Psoas muscle (tissue), 8 donors: ENCODE data around the gene HMCN2. TPM values are rescaled to one million over a fixed set of nuclear protein-coding genes. Genes with fewer than 3 reads are reported as not detected.

Experiments
- ATAC-seq, 4 donors: fragments of 200-7000 bp; cut with Tn5 transposase; one replicate each; pipeline ENCODE4 v1.9.1; 2020; ENCODE audit warnings: moderate library complexity in 3 of 4, mild to moderate bottlenecking in 2 of 4
- DNase-seq, 2 donors: peaks; one replicate each; pipeline ENCODE4 v3.0.0-alpha.2; 2020
- H3K27ac ChIP-seq: fragments of 200-600 bp; one replicate; pipeline ENCODE4 v1.8.0; 2022
- H3K27me3 ChIP-seq, 3 donors: fragments of 200-600 bp in 1 of 3; one replicate each; pipeline versions ENCODE4 v1.6.1 to v1.8.0; 2013 to 2022; ENCODE audit warnings: low read length in 2 of 3, mild to moderate bottlenecking in 2 of 3, moderate library complexity in 1 of 3; ENCODE audit not compliant: insufficient read depth in 3 of 3
- H3K36me3 ChIP-seq, 2 donors: fragments of 200-600 bp in 1 of 2; one replicate each; pipeline versions ENCODE4 v1.6.1 to v1.8.0; 2013 to 2022; ENCODE audit warnings: low read depth in 1 of 2, mild to moderate bottlenecking in 1 of 2, moderate library complexity in 1 of 2; ENCODE audit not compliant: insufficient read depth in 1 of 2
- H3K4me1 ChIP-seq: fragments of 200-600 bp; one replicate; pipeline ENCODE4 v1.8.0; 2022
- H3K4me3 ChIP-seq: fragments of 200-600 bp; one replicate; pipeline ENCODE4 v1.8.0; 2022; ENCODE audit warnings: mild to moderate bottlenecking
- H3K9me3 ChIP-seq: fragments of 200-600 bp; one replicate; pipeline ENCODE4 v1.8.0; 2022
- CTCF ChIP-seq: fragments of 200-600 bp; IDR thresholded peaks from one replicate; pipeline ENCODE4 v1.8.0; 2022; ENCODE audit warnings: antibody characterized with exemption
- WGBS, 3 donors: extraction: QIAGEN DNeasy Blood & Tissue Kit; methylation state at CpG; one replicate each; pipeline versions ENCODE4 v1.1.6 to v1.1.7; 2013; 5-methylcytosine and 5-hydroxymethylcytosine counted together
- intact Hi-C, 2 donors: fragments of 100-400 bp; cut with DNase I; formaldehyde crosslinking; loops; one replicate each; pipeline versions ENCODE4 v1.11.0 to v1.14.2; 2022
- polyA plus RNA-seq, 3 donors: library from polyadenylated mRNA; stranded (reverse); fragments of 200-250 nt; gene quantifications; one replicate each; pipeline ENCODE4 v1.2.3, GENCODE V29; 2013
- total RNA-seq, 4 donors: library from RNA; stranded (reverse); fragmentation: NEBNext Ultra II Directional in 2 of 4; extraction: Animal tissue kit (Norgen Biotek cat#: 25700) in 2 of 4; gene quantifications; one replicate each; pipeline versions ENCODE4 v1.2.1 to v1.2.4, GENCODE V29; 2021 to 2023
- donor health status: healthy with polysubstance abuse.
- donor health status: DM: no; HTN: no; CAD: no; lungs with moderate emphysema.
- donor health status: Bipolar disorder and iron deficiency.
- donor health status: healthy.
- donor health status: DM: yes; HTN: yes; CAD: no.
- donor health status: DM: no; HTN: no; CAD: no.
- donor health status: DM: no; HTN: no; CAD: no.
- donor health status: DM: yes; HTN: yes; CAD: no.

HMCN2 gene
- total and polyA plus RNA-seq, 7 donors = 3.6 to 13.2 (median 6.7) TPM

- no peaks in the 10 kb centered on the region for H3K4me1 ChIP-seq
- H3K27me3 ChIP-seq = peaks cover 0 to 92% (median 25%) of the 10 kb centered on the region in 3 donors
- no peak overlapping the region for H3K4me3 ChIP-seq
- H3K36me3 ChIP-seq = no peaks in the 10 kb centered on the region
- H3K27ac ChIP-seq = no peak overlapping the region
- intact Hi-C loops = no loop called here
- TF ChIP-seq CTCF = no peak
- 24 to 42% (median 30%) methylated on average over 10 of the region's 10 CpGs for WGBS, 3 donors
- ATAC-seq (no peak), DNase-seq (no peak)
- no peaks in the 10 kb centered on the region for H3K9me3 ChIP-seq
These were observed 57.6 kb downstream of the HMCN2 start for GRCh38 chr9:130323051-130323745.

GRCh38 chr9:130325921-130326320 lies 60.4 kb downstream of the HMCN2 start:
- Histone ChIP-seq H3K36me3 (no peaks in the 10 kb centered on the region), H3K27me3 (peaks cover 0 to 85% (median 20%) of the 10 kb centered on the region in 3 donors), H3K27ac (no peak overlapping the region), H3K4me3 (no peak overlapping the region), H3K9me3 (no peaks in the 10 kb centered on the region), H3K4me1 (no peaks in the 10 kb centered on the region)
- 78 to 89% (median 88%) methylated on average over 7 of the region's 7 CpGs for WGBS, 3 donors
- intact Hi-C loops = no loop called here
- DNase-seq (no peak), ATAC-seq (no peak)
- no peak for TF ChIP-seq CTCF

- ATAC-seq (no peak), DNase-seq (no peak)
- 62 to 77% (median 65%) methylated on average over 13 to 15 of the region's 15 CpGs for WGBS, 3 donors
- no peak for TF ChIP-seq CTCF
- no peaks in the 10 kb centered on the region for H3K9me3 ChIP-seq
- peak overlapping the region; percentile 50 for H3K27ac ChIP-seq
- H3K4me1 ChIP-seq = no peaks in the 10 kb centered on the region
- no peaks in the 10 kb centered on the region for H3K36me3 ChIP-seq
- peaks cover 0 to 80% (median 26%) of the 10 kb centered on the region in 3 donors for H3K27me3 ChIP-seq
- H3K4me3 ChIP-seq = no peak overlapping the region
- intact Hi-C loops = no loop called here
These were observed 61.7 kb downstream of the HMCN2 start for GRCh38 chr9:130327070-130327780.

- no peaks in the 10 kb centered on the region for H3K4me1 ChIP-seq
- no peaks in the 10 kb centered on the region for H3K36me3 ChIP-seq
- peak overlapping the region; percentile 50 for H3K27ac ChIP-seq
- H3K27me3 ChIP-seq = peaks cover 0 to 74% (median 29%) of the 10 kb centered on the region in 3 donors
- no peaks in the 10 kb centered on the region for H3K9me3 ChIP-seq
- ATAC-seq (peak; percentile 43 to 70 (median 57)), DNase-seq (peak; percentile 81 to 88)
- intact Hi-C loops = no loop called here
- WGBS, 3 donors = 15 to 29% (median 20%) methylated on average over 19 of the region's 19 CpGs
- no peak for TF ChIP-seq CTCF
- H3K4me3 ChIP-seq = no peak overlapping the region
These were observed 62.3 kb downstream of the HMCN2 start for GRCh38 chr9:130327781-130328348.
